ENCODE results near the gene MBD4. TPM values are rescaled to one million over a fixed set of nuclear protein-coding genes. Genes with fewer than 3 reads are reported as not detected.

Gene MBD4
- total and polyA plus RNA-seq, 2 donors (not counting 1 experiment from before 2014, with no cell fraction given), result 95.7 to 140 TPM

- H3K9ac ChIP-seq (ENCODE audit: low read length), result no peak overlapping the region
- Mint-ChIP-seq H3K27me3 (no peaks in the 10 kb centered on the region), H3K4me1 (peaks cover 13% of the 10 kb centered on the region), H3K9me3 (ENCODE audit: insufficient read depth) (no peaks in the 10 kb centered on the region), H3K4me3 (no peak overlapping the region), H3K27ac (no peak overlapping the region)
- 93% methylated on average over 6 of the region's 8 CpGs for WGBS (ENCODE audit: insufficient coverage)
- ChIA-PET CTCF (interaction anchor here (1.4 to 2.6 kb wide), 2 partner anchors 8 to 19 kb away, joined by 3 to 12 read pairs; no protein-coding TSS in a partner anchor), POLR2A (no interaction called here)
- TF ChIP-seq, protein P1, sequence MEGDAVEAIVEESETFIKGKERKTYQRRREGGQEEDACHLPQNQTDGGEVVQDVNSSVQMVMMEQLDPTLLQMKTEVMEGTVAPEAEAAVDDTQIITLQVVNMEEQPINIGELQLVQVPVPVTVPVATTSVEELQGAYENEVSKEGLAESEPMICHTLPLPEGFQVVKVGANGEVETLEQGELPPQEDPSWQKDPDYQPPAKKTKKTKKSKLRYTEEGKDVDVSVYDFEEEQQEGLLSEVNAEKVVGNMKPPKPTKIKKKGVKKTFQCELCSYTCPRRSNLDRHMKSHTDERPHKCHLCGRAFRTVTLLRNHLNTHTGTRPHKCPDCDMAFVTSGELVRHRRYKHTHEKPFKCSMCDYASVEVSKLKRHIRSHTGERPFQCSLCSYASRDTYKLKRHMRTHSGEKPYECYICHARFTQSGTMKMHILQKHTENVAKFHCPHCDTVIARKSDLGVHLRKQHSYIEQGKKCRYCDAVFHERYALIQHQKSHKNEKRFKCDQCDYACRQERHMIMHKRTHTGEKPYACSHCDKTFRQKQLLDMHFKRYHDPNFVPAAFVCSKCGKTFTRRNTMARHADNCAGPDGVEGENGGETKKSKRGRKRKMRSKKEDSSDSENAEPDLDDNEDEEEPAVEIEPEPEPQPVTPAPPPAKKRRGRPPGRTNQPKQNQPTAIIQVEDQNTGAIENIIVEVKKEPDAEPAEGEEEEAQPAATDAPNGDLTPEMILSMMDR (IDR thresholded peaks at IDR 0.05), result no peak
- TF ChIP-seq EZH2 (IDR thresholded peaks at IDR 0.05; ENCODE audit: borderline replicate concordance, insufficient read depth, low read depth, low read length, poor library complexity, severe bottlenecking), result no peak
- intact Hi-C loops (cut with micrococcal nuclease), result no loop called here
- H3K4me2 ChIP-seq (replicated peaks; ENCODE audit: low read depth, low read length, poor library complexity, severe bottlenecking), result no peak overlapping the region
- no peak overlapping the region for H3K4me3 ChIP-seq (ENCODE audit: control extremely low read depth in 1 of 5, extremely low read depth in 1 of 5, insufficient read depth in 1 of 5, low read depth in 2 of 5, low read length in 4 of 5)
- ATAC-seq (ENCODE audit: low read depth) (no peak), DNase-seq (no peak)
- H3K27me3 ChIP-seq (replicated peaks in 1 of 4; ENCODE audit: control extremely low read depth in 1 of 4, control insufficient read depth in 3 of 4, insufficient read depth in 4 of 4, low read length in 3 of 4), result no peaks in the 10 kb centered on the region
- no peaks in the 10 kb centered on the region for H3K36me3 ChIP-seq (replicated peaks in 1 of 2; ENCODE audit: control extremely low read depth in 1 of 2, control insufficient read depth in 1 of 2, extremely low read depth in 1 of 2, insufficient read depth in 2 of 2, low read length in 1 of 2)
- H2AFZ ChIP-seq (ENCODE audit: insufficient read depth, low read depth, low read length, poor library complexity, severe bottlenecking), result no peak overlapping the region
- peaks cover 5% of the 10 kb centered on the region for H3K79me2 ChIP-seq (ENCODE audit: control insufficient read depth, insufficient read depth, low read length)
- peaks cover 6 to 11% of the 10 kb centered on the region in 2 donors for H3K4me1 ChIP-seq (ENCODE audit: control insufficient read depth in 2 of 2, insufficient read depth in 2 of 2, low read length in 2 of 2)
- H3K27ac ChIP-seq (ENCODE audit: low read length in 2 of 2), result no peak overlapping the region
- H3K9me3 ChIP-seq (ENCODE audit: control extremely low read depth in 1 of 3, control insufficient read depth in 2 of 3, insufficient read depth in 1 of 3, low read length in 2 of 3), result no peaks in the 10 kb centered on the region
- H4K20me1 ChIP-seq (ENCODE audit: control insufficient read depth, insufficient read depth, low read length, poor library complexity, severe bottlenecking), result no peaks in the 10 kb centered on the region
Measured at GRCh38 chr3:129404130-129404529, 35.6 kb downstream of the MBD4 start.

DNA sequence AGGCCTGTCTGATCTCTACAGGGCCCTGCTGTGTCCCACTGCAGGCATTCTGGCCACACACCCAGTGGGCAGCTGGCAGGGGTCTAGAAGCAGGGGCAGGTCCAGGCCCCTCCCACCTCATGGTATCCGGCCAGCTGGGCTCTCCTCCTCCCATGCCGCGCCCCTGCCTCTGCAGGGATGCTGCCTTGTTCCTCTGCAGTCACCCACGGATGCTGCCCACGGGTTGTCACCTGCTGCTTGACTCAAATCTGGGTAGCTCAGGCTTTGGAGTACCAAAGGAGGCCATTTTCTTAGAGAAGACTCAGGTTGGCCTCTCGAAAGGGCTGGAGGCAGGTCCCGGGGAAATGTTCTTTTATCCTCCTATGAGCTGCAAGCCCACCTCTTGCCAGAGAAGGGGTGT, 36.3 kb downstream of the MBD4 start:
- CTCF ChIA-PET, result interaction anchor here (2.6 kb wide), 1 partner anchor 19 kb away, joined by 12 read pairs; no protein-coding TSS in a partner anchor

More for the DNA sequence above, 36.3 kb downstream of the MBD4 start:
- ATAC-seq (ENCODE audit: low read depth) (no peak), DNase-seq (no peak)
- Mint-ChIP-seq H3K4me1 (peaks cover 15% of the 10 kb centered on the region), H3K27ac (no peak overlapping the region), H3K4me3 (no peak overlapping the region), H3K27me3 (no peaks in the 10 kb centered on the region), H3K9me3 (ENCODE audit: insufficient read depth) (no peaks in the 10 kb centered on the region)
- Histone ChIP-seq H4K20me1 (ENCODE audit: control insufficient read depth, insufficient read depth, low read length, poor library complexity, severe bottlenecking) (peaks cover 2% of the 10 kb centered on the region), H3K4me1 (ENCODE audit: control insufficient read depth in 2 of 2, insufficient read depth in 2 of 2, low read length in 2 of 2) (peaks cover 9 to 12% of the 10 kb centered on the region in 2 donors), H3K9ac (ENCODE audit: low read length) (no peak overlapping the region), H3K9me3 (ENCODE audit: control extremely low read depth in 1 of 3, control insufficient read depth in 2 of 3, insufficient read depth in 1 of 3, low read length in 2 of 3) (no peaks in the 10 kb centered on the region), H3K4me2 (replicated peaks; ENCODE audit: low read depth, low read length, poor library complexity, severe bottlenecking) (no peak overlapping the region), H3K27me3 (replicated peaks in 1 of 4; ENCODE audit: control extremely low read depth in 1 of 4, control insufficient read depth in 3 of 4, insufficient read depth in 4 of 4, low read length in 3 of 4) (no peaks in the 10 kb centered on the region), H3K36me3 (replicated peaks in 1 of 2; ENCODE audit: control extremely low read depth in 1 of 2, control insufficient read depth in 1 of 2, extremely low read depth in 1 of 2, insufficient read depth in 2 of 2, low read length in 1 of 2) (no peaks in the 10 kb centered on the region), H3K4me3 (ENCODE audit: control extremely low read depth in 1 of 5, extremely low read depth in 1 of 5, insufficient read depth in 1 of 5, low read depth in 2 of 5, low read length in 4 of 5) (no peak overlapping the region), H3K27ac (ENCODE audit: low read length in 2 of 2) (no peak overlapping the region), H3K79me2 (ENCODE audit: control insufficient read depth, insufficient read depth, low read length) (peaks cover 12% of the 10 kb centered on the region), H2AFZ (ENCODE audit: insufficient read depth, low read depth, low read length, poor library complexity, severe bottlenecking) (no peak overlapping the region)
- POLR2A ChIA-PET, result no interaction called here
- TF ChIP-seq, protein P1 (IDR thresholded peaks at IDR 0.05), result no peak
- no peak for TF ChIP-seq EZH2 (IDR thresholded peaks at IDR 0.05; ENCODE audit: borderline replicate concordance, insufficient read depth, low read depth, low read length, poor library complexity, severe bottlenecking)
- 97% methylated on average over 7 of the region's 7 CpGs for WGBS (ENCODE audit: insufficient coverage)
- intact Hi-C loops (cut with micrococcal nuclease), result no loop called here
